Endothelial cell of umbilical vein (primary cell): ENCODE measurements around the gene USP37. TPM values are rescaled to one million over a fixed set of nuclear protein-coding genes. Genes with fewer than 3 reads are reported as not detected.

Source experiments
- BruUV-seq: library from RNA; stranded (reverse); fragments of 400-500 nt; replicated peaks from 2 replicates; lab custom pipeline; 2021; lab: Mats Ljungman, UMichigan
- CTCF ChIA-PET: fragments of 300-600, 350-600 bp; sonication (Branson Sonifier 250); formaldehyde crosslinking; loops from one replicate; lab custom pipeline; 2021; ENCODE audit warnings: antibody characterized with exemption, inconsistent platforms; lab: Charles Lee
- POLR2A ChIA-PET: fragments of 300-600, 350-600 bp; sonication (Branson Sonifier 250); formaldehyde crosslinking; loops from one replicate; lab custom pipeline; 2021; ENCODE audit warnings: antibody characterized with exemption, inconsistent platforms; lab: Charles Lee
- DNase-seq: peaks from one replicate; pipeline ENCODE4 v3.0.0-alpha.2; 2011; ENCODE audit warnings: low read depth, low spot score
- FAIRE-seq: peaks from 2 replicates; lab custom pipeline; 2011; peaks lifted over from hg19 to GRCh38; lab: Jason Lieb, UNC
- H2AFZ ChIP-seq: 2 replicates; pipeline ENCODE4 v1.6.0; 2012; ENCODE audit warnings: low read depth, low read length, control low read depth, inconsistent platforms
- H3K27ac ChIP-seq: 2 replicates; pipeline ENCODE4 v1.5.1; 2011; ENCODE audit warnings: low read depth, mild to moderate bottlenecking, control low read depth, low read length, moderate library complexity; ENCODE audit not compliant: insufficient read depth
- H3K27me3 ChIP-seq, 2 experiments: 2 replicates each; pipeline versions ENCODE4 v1.6.0 to v1.6.1; 2011; ENCODE audit warnings: low read length in 2 of 2, mixed read lengths in 1 of 2; ENCODE audit not compliant: control insufficient read depth in 2 of 2, insufficient read depth in 2 of 2
- H3K36me3 ChIP-seq, 2 experiments: 2 replicates in 1 of 2; 3 replicates in 1 of 2; pipeline ENCODE4 v1.5.1; 2011; ENCODE audit warnings: low read length in 2 of 2, mild to moderate bottlenecking in 1 of 2, moderate library complexity in 1 of 2; ENCODE audit not compliant: control insufficient read depth in 2 of 2, insufficient read depth in 2 of 2; ENCODE audit errors: extremely low read depth in 1 of 2
- H3K4me1 ChIP-seq: 3 replicates; pipeline ENCODE4 v1.5.1; 2011; ENCODE audit warnings: mild to moderate bottlenecking, low read length; ENCODE audit not compliant: control insufficient read depth, insufficient read depth; ENCODE audit errors: extremely low read depth
- H3K4me2 ChIP-seq: 2 replicates; pipeline ENCODE4 v1.6.1; 2011; ENCODE audit warnings: low read length, control low read depth, mixed read lengths; ENCODE audit not compliant: insufficient read depth
- H3K4me3 ChIP-seq, 3 experiments: fragments of 200-600 bp in 1 of 3; sonication (generic), shearing (Covaris generic) in 1 of 3; replicated peaks in 1 of 3; 2 replicates each; pipeline ENCODE4 v1.5.1; 2011 to 2016; ENCODE audit warnings: control low read depth in 3 of 3, low read length in 3 of 3, mild to moderate bottlenecking in 2 of 3, inconsistent platforms in 1 of 3, low read depth in 1 of 3, moderate library complexity in 1 of 3; ENCODE audit not compliant: insufficient read depth in 1 of 3
- H3K79me2 ChIP-seq: 2 replicates; pipeline ENCODE4 v1.6.0; 2012; ENCODE audit warnings: low read length, inconsistent platforms; ENCODE audit not compliant: control insufficient read depth, insufficient read depth
- H3K9ac ChIP-seq: replicated peaks from 2 replicates; pipeline ENCODE3; 2011; ENCODE audit warnings: low read length, control low read depth; ENCODE audit not compliant: insufficient read depth; ENCODE audit errors: extremely low read depth
- H3K9me1 ChIP-seq: replicated peaks from 3 replicates; pipeline ENCODE4 v1.6.0; 2011; ENCODE audit warnings: mild to moderate bottlenecking, low read length; ENCODE audit not compliant: control insufficient read depth, insufficient read depth; ENCODE audit errors: extremely low read depth
- H3K9me3 ChIP-seq: replicated peaks from 2 replicates; pipeline ENCODE4 v1.5.1; 2012; ENCODE audit warnings: low read length, inconsistent platforms; ENCODE audit not compliant: control insufficient read depth, insufficient read depth
- H4K20me1 ChIP-seq: replicated peaks from 2 replicates; pipeline ENCODE3; 2011; ENCODE audit warnings: mild to moderate bottlenecking, low read length; ENCODE audit not compliant: control insufficient read depth, insufficient read depth; ENCODE audit errors: extremely low read depth
- EZH2 ChIP-seq: IDR thresholded peaks from 2 replicates; pipeline ENCODE4 v1.6.1; 2012; ENCODE audit warnings: borderline replicate concordance, low read depth, mild to moderate bottlenecking, moderate library complexity, low read length, inconsistent platforms; ENCODE audit not compliant: severe bottlenecking
- FOS ChIP-seq: IDR thresholded peaks from 2 replicates; pipeline ENCODE4 v1.6.1; 2011; ENCODE audit warnings: mild to moderate bottlenecking, low read length, moderate library complexity, borderline replicate concordance; ENCODE audit not compliant: insufficient read depth
- GATA2 ChIP-seq: IDR thresholded peaks from 2 replicates; pipeline ENCODE4 v1.7.0; 2011; ENCODE audit warnings: low read depth, mild to moderate bottlenecking, moderate library complexity, mixed read lengths, low read length; ENCODE audit not compliant: insufficient read length, insufficient read depth
- JUN ChIP-seq: IDR thresholded peaks from 2 replicates; pipeline ENCODE4 v1.6.1; 2011; ENCODE audit warnings: borderline replicate concordance, low read depth; ENCODE audit not compliant: insufficient read length, insufficient read depth
- MYC ChIP-seq: IDR thresholded peaks from one replicate; pipeline ENCODE4 v1.6.1; 2011; ENCODE audit warnings: mild to moderate bottlenecking, low read depth, low read length
- POLR2A ChIP-seq: IDR thresholded peaks from 2 replicates; pipeline ENCODE4 v1.6.1; 2012; ENCODE audit warnings: low read depth, mild to moderate bottlenecking, control low read depth, low read length
- POLR2AphosphoS5 ChIP-seq: IDR thresholded peaks from 2 replicates; pipeline ENCODE4 v1.6.1; 2012; ENCODE audit warnings: low read depth, mild to moderate bottlenecking, control low read depth, low read length, moderate library complexity; ENCODE audit not compliant: insufficient read depth
- dilution Hi-C: fragments of 300-500 bp; cut with MboI; formaldehyde crosslinking; loops from one replicate; pipeline ENCODE4 v1.15.0; 2019; ENCODE audit warnings: low sequenced_read_pairs; ENCODE audit not compliant: extremely low pct_ligation_motif_present
- intact Hi-C: fragments of 100-400 bp; cut with micrococcal nuclease; formaldehyde crosslinking; loops from one replicate; pipeline ENCODE4 v1.10.0; 2022
- polyA plus RNA-seq, 4 experiments: library from polyadenylated mRNA; depleted of rRNA in 3 of 4; stranded (reverse) in 3 of 4; unstranded in 1 of 4; fragments of >200 nt; gene quantifications; 2 replicates each; pipeline versions ENCODE4 v1.2.1 to v1.2.3, GENCODE V29; 2011 to 2012; ENCODE audit warnings: missing spikeins in 1 of 4
- total RNA-seq: library from RNA; stranded (reverse); gene quantifications from 2 replicates; pipeline ENCODE4 v1.2.3, GENCODE V29; 2021
- TF ChIP-seq, protein P1 (sequence below): IDR thresholded peaks from 2 replicates; pipeline ENCODE4 v1.6.1; 2011; ENCODE audit not compliant: insufficient read depth, insufficient read length
- TF ChIP-seq, protein P2 (sequence below), 2 donors: IDR thresholded peaks; 1 replicate in 1 of 2; 2 replicates in 1 of 2; pipeline ENCODE4 v1.5.1; 2011; ENCODE audit warnings: low read length in 2 of 2, mild to moderate bottlenecking in 2 of 2, moderate library complexity in 2 of 2, control low read depth in 1 of 2, inconsistent platforms in 1 of 2, low read depth in 1 of 2; ENCODE audit not compliant: insufficient read depth in 1 of 2; ENCODE audit errors: extremely low read depth in 1 of 2

Gene USP37
- total and polyA plus RNA-seq, 2 donors (not counting 3 experiments of a cell fraction or from before 2014, with no cell fraction given), result 1.9 to 14.4 TPM

- Histone ChIP-seq H2AFZ (no peak overlapping the region), H3K4me1 (peaks cover 5% of the 10 kb centered on the region), H4K20me1 (peaks cover 2% of the 10 kb centered on the region), H3K27me3 (no peaks in the 10 kb centered on the region), H3K9ac (no peak overlapping the region), H3K9me3 (no peaks in the 10 kb centered on the region), H3K27ac (no peak overlapping the region), H3K79me2 (peaks cover 64% of the 10 kb centered on the region), H3K36me3 (peaks cover 0 to 2% of the 10 kb centered on the region in 2 experiments), H3K9me1 (peaks cover 2% of the 10 kb centered on the region), H3K4me3 (no peak overlapping the region), H3K4me2 (no peak overlapping the region)
- dilution Hi-C loops, result no loop called here
- TF ChIP-seq EZH2, result no peak
- TF ChIP-seq, protein P1, sequence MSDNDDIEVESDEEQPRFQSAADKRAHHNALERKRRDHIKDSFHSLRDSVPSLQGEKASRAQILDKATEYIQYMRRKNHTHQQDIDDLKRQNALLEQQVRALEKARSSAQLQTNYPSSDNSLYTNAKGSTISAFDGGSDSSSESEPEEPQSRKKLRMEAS, result no peak
- TF ChIP-seq, protein P2, sequence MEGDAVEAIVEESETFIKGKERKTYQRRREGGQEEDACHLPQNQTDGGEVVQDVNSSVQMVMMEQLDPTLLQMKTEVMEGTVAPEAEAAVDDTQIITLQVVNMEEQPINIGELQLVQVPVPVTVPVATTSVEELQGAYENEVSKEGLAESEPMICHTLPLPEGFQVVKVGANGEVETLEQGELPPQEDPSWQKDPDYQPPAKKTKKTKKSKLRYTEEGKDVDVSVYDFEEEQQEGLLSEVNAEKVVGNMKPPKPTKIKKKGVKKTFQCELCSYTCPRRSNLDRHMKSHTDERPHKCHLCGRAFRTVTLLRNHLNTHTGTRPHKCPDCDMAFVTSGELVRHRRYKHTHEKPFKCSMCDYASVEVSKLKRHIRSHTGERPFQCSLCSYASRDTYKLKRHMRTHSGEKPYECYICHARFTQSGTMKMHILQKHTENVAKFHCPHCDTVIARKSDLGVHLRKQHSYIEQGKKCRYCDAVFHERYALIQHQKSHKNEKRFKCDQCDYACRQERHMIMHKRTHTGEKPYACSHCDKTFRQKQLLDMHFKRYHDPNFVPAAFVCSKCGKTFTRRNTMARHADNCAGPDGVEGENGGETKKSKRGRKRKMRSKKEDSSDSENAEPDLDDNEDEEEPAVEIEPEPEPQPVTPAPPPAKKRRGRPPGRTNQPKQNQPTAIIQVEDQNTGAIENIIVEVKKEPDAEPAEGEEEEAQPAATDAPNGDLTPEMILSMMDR (IDR thresholded peaks at IDR 0.05; ENCODE audit: extremely low read depth in 1 of 2, insufficient read depth in 1 of 2, low read depth in 1 of 2, low read length in 2 of 2), result no peak
- TF ChIP-seq GATA2, result no peak
- no peak for TF ChIP-seq POLR2AphosphoS5
- no peak for TF ChIP-seq POLR2A
- TF ChIP-seq MYC, result no peak
- TF ChIP-seq JUN, result no peak
- TF ChIP-seq FOS, result no peak
- no TSS peak for BruUV-seq
- ChIA-PET CTCF (interaction anchor here (0.8 to 2.0 kb wide), 3 partner anchors 20 to 270 kb away, joined by 3 to 7 read pairs (median 6); no protein-coding TSS in a partner anchor), POLR2A (no interaction called here)
- no peak for FAIRE-seq
- DNase-seq, result no peak
- intact Hi-C loops, result no loop called here
Observed at GRCh38 chr2:218577482-218578220, 9.5 kb upstream of the USP37 start.
